ENCODE data around the gene GALNTL6. TPM values are rescaled to one million over a fixed set of nuclear protein-coding genes. Genes with fewer than 3 reads are reported as not detected.

GALNTL6 gene
- total RNA-seq, 4 donors from 2014 or later, result not detected

GRCh38 chr4:171846232-171846631 is 33.0 kb downstream of the GALNTL6 start:
- TF ChIP-seq, protein P1, sequence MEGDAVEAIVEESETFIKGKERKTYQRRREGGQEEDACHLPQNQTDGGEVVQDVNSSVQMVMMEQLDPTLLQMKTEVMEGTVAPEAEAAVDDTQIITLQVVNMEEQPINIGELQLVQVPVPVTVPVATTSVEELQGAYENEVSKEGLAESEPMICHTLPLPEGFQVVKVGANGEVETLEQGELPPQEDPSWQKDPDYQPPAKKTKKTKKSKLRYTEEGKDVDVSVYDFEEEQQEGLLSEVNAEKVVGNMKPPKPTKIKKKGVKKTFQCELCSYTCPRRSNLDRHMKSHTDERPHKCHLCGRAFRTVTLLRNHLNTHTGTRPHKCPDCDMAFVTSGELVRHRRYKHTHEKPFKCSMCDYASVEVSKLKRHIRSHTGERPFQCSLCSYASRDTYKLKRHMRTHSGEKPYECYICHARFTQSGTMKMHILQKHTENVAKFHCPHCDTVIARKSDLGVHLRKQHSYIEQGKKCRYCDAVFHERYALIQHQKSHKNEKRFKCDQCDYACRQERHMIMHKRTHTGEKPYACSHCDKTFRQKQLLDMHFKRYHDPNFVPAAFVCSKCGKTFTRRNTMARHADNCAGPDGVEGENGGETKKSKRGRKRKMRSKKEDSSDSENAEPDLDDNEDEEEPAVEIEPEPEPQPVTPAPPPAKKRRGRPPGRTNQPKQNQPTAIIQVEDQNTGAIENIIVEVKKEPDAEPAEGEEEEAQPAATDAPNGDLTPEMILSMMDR (IDR thresholded peaks at IDR 0.05; ENCODE audit: low read depth), result no peak

- TF ChIP-seq, protein P1 (IDR thresholded peaks at IDR 0.05; ENCODE audit: low read depth), result no peak
Observed at GRCh38 chr4:171846893-171847292, 33.7 kb downstream of the GALNTL6 start.

GRCh38 chr4:171847751-171848150 is 34.5 kb downstream of the GALNTL6 start:
- TF ChIP-seq, protein P1 (IDR thresholded peaks at IDR 0.05; ENCODE audit: low read depth), result no peak

- TF ChIP-seq, protein P1 (IDR thresholded peaks at IDR 0.05; ENCODE audit: low read depth), result no peak
Observed at GRCh38 chr4:171849686-171850222, 36.5 kb downstream of the GALNTL6 start.

DNA sequence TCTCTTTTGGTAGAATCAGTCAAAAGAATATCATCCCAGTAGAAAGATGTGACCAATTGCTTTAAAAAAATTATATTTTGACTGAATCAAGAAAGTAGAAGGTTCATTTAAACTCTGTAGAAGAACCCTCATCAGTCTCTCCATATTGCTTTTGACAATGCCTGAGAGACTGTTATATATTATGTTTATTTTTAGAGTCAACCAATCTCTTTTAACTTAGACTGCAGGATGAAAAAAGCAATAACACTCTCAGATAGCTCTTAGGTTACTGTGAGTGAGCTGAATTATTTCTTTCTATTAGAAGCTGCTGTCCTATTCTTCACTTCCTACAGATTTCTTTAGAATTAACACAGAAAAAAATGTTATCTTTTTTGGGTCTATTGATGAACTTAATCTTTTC is 38.1 kb downstream of the GALNTL6 start:
- TF ChIP-seq, protein P1 (IDR thresholded peaks at IDR 0.05; ENCODE audit: low read depth), result no peak

- TF ChIP-seq, protein P1 (IDR thresholded peaks at IDR 0.05; ENCODE audit: low read depth), result no peak
Observed at GRCh38 chr4:171857302-171858012, 44.3 kb downstream of the GALNTL6 start.

DNA sequence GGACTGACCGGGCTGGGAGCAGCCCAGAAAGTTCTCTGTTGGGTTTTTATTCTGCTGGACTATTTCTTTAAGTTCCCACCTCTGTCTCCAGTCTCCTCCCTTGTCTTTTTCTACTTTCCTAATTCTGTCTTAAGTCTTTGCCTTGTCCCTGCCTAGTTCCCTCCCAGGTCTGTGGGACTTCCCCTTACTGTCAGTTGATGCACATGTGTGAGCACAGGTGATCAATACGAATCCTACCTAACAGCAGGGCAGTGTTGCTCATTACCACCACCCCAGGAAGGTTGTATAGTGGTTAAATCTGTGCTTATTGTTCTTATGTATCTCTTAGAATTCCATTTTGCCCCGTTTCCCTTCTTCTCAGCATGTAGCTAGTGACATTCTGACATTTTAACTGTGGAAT is 62.1 kb downstream of the GALNTL6 start:
- TF ChIP-seq, protein P1 (IDR thresholded peaks at IDR 0.05; ENCODE audit: low read depth), result no peak
